ENCODE measurements around the gene FLACC1.

FLACC1 gene

GRCh38 chr2:201329409-201329808 is 27.7 kb downstream of the FLACC1 start:
- no peak overlapping the region for H3K4me3 ChIP-seq (ENCODE audit: low read length)
- no peak for DNase-seq (ENCODE audit: low read depth)
- TF ChIP-seq CTCF (conservative IDR thresholded peaks at IDR 0.05; ENCODE audit: low read length), result no peak

- TF ChIP-seq CTCF (conservative IDR thresholded peaks at IDR 0.05; ENCODE audit: low read length), result no peak
- DNase-seq (ENCODE audit: low read depth), result no peak
- H3K4me3 ChIP-seq (ENCODE audit: low read length), result no peak overlapping the region
These were observed 29.5 kb downstream of the FLACC1 start for GRCh38 chr2:201327678-201328077.

- no peak for TF ChIP-seq CTCF (conservative IDR thresholded peaks at IDR 0.05; ENCODE audit: low read length)
- no peak for DNase-seq (ENCODE audit: low read depth)
- no peak overlapping the region for H3K4me3 ChIP-seq (ENCODE audit: low read length)
These were observed 34.4 kb downstream of the FLACC1 start for GRCh38 chr2:201322772-201323171.

GRCh38 chr2:201320701-201321100 is 36.4 kb downstream of the FLACC1 start:
- no peak for TF ChIP-seq CTCF (conservative IDR thresholded peaks at IDR 0.05; ENCODE audit: low read length)
- H3K4me3 ChIP-seq (ENCODE audit: low read length), result no peak overlapping the region
- DNase-seq (ENCODE audit: low read depth), result no peak

GRCh38 chr2:201320257-201320656 is 36.9 kb downstream of the FLACC1 start:
- no peak for TF ChIP-seq CTCF (conservative IDR thresholded peaks at IDR 0.05; ENCODE audit: low read length)
- no peak for DNase-seq (ENCODE audit: low read depth)
- no peak overlapping the region for H3K4me3 ChIP-seq (ENCODE audit: low read length)

GRCh38 chr2:201319511-201319910 is 37.6 kb downstream of the FLACC1 start:
- no peak for TF ChIP-seq CTCF (conservative IDR thresholded peaks at IDR 0.05; ENCODE audit: low read length)
- no peak for DNase-seq (ENCODE audit: low read depth)
- no peak overlapping the region for H3K4me3 ChIP-seq (ENCODE audit: low read length)

- no peak for DNase-seq (ENCODE audit: low read depth)
- H3K4me3 ChIP-seq (ENCODE audit: low read length), result no peak overlapping the region
- no peak for TF ChIP-seq CTCF (conservative IDR thresholded peaks at IDR 0.05; ENCODE audit: low read length)
These were observed 43.8 kb downstream of the FLACC1 start for GRCh38 chr2:201313362-201313761.

Measured in AG10803 (cell line).